Endothelial cell of umbilical vein (primary cell): ENCODE results near the gene SLC35F5. TPM values are rescaled to one million over a fixed set of nuclear protein-coding genes. Genes with fewer than 3 reads are reported as not detected.

Experiments
- BruUV-seq: library from RNA; stranded (reverse); fragments of 400-500 nt; replicated peaks from 2 replicates; lab custom pipeline; 2021; lab: Mats Ljungman, UMichigan
- CTCF ChIA-PET: fragments of 300-600, 350-600 bp; sonication (Branson Sonifier 250); formaldehyde crosslinking; loops from one replicate; lab custom pipeline; 2021; ENCODE audit warnings: antibody characterized with exemption, inconsistent platforms; lab: Charles Lee
- POLR2A ChIA-PET: fragments of 300-600, 350-600 bp; sonication (Branson Sonifier 250); formaldehyde crosslinking; loops from one replicate; lab custom pipeline; 2021; ENCODE audit warnings: antibody characterized with exemption, inconsistent platforms; lab: Charles Lee
- DNase-seq: peaks from one replicate; pipeline ENCODE4 v3.0.0-alpha.2; 2011; ENCODE audit warnings: low read depth, low spot score
- FAIRE-seq: peaks from 2 replicates; lab custom pipeline; 2011; peaks lifted over from hg19 to GRCh38; lab: Jason Lieb, UNC
- H2AFZ ChIP-seq: 2 replicates; pipeline ENCODE4 v1.6.0; 2012; ENCODE audit warnings: low read depth, low read length, control low read depth, inconsistent platforms
- H3K27ac ChIP-seq: 2 replicates; pipeline ENCODE4 v1.5.1; 2011; ENCODE audit warnings: low read depth, mild to moderate bottlenecking, control low read depth, low read length, moderate library complexity; ENCODE audit not compliant: insufficient read depth
- H3K27me3 ChIP-seq, 2 experiments: 2 replicates each; pipeline versions ENCODE4 v1.6.0 to v1.6.1; 2011; ENCODE audit warnings: low read length in 2 of 2, mixed read lengths in 1 of 2; ENCODE audit not compliant: control insufficient read depth in 2 of 2, insufficient read depth in 2 of 2
- H3K36me3 ChIP-seq, 2 experiments: 2 replicates in 1 of 2; 3 replicates in 1 of 2; pipeline ENCODE4 v1.5.1; 2011; ENCODE audit warnings: low read length in 2 of 2, mild to moderate bottlenecking in 1 of 2, moderate library complexity in 1 of 2; ENCODE audit not compliant: control insufficient read depth in 2 of 2, insufficient read depth in 2 of 2; ENCODE audit errors: extremely low read depth in 1 of 2
- H3K4me1 ChIP-seq: 3 replicates; pipeline ENCODE4 v1.5.1; 2011; ENCODE audit warnings: mild to moderate bottlenecking, low read length; ENCODE audit not compliant: control insufficient read depth, insufficient read depth; ENCODE audit errors: extremely low read depth
- H3K4me2 ChIP-seq: 2 replicates; pipeline ENCODE4 v1.6.1; 2011; ENCODE audit warnings: low read length, control low read depth, mixed read lengths; ENCODE audit not compliant: insufficient read depth
- H3K4me3 ChIP-seq, 3 experiments: fragments of 200-600 bp in 1 of 3; sonication (generic), shearing (Covaris generic) in 1 of 3; replicated peaks in 1 of 3; 2 replicates each; pipeline ENCODE4 v1.5.1; 2011 to 2016; ENCODE audit warnings: control low read depth in 3 of 3, low read length in 3 of 3, mild to moderate bottlenecking in 2 of 3, inconsistent platforms in 1 of 3, low read depth in 1 of 3, moderate library complexity in 1 of 3; ENCODE audit not compliant: insufficient read depth in 1 of 3
- H3K79me2 ChIP-seq: 2 replicates; pipeline ENCODE4 v1.6.0; 2012; ENCODE audit warnings: low read length, inconsistent platforms; ENCODE audit not compliant: control insufficient read depth, insufficient read depth
- H3K9ac ChIP-seq: replicated peaks from 2 replicates; pipeline ENCODE3; 2011; ENCODE audit warnings: low read length, control low read depth; ENCODE audit not compliant: insufficient read depth; ENCODE audit errors: extremely low read depth
- H3K9me1 ChIP-seq: replicated peaks from 3 replicates; pipeline ENCODE4 v1.6.0; 2011; ENCODE audit warnings: mild to moderate bottlenecking, low read length; ENCODE audit not compliant: control insufficient read depth, insufficient read depth; ENCODE audit errors: extremely low read depth
- H3K9me3 ChIP-seq: replicated peaks from 2 replicates; pipeline ENCODE4 v1.5.1; 2012; ENCODE audit warnings: low read length, inconsistent platforms; ENCODE audit not compliant: control insufficient read depth, insufficient read depth
- H4K20me1 ChIP-seq: replicated peaks from 2 replicates; pipeline ENCODE3; 2011; ENCODE audit warnings: mild to moderate bottlenecking, low read length; ENCODE audit not compliant: control insufficient read depth, insufficient read depth; ENCODE audit errors: extremely low read depth
- FOS ChIP-seq: IDR thresholded peaks from 2 replicates; pipeline ENCODE4 v1.6.1; 2011; ENCODE audit warnings: mild to moderate bottlenecking, low read length, moderate library complexity, borderline replicate concordance; ENCODE audit not compliant: insufficient read depth
- GATA2 ChIP-seq: IDR thresholded peaks from 2 replicates; pipeline ENCODE4 v1.7.0; 2011; ENCODE audit warnings: low read depth, mild to moderate bottlenecking, moderate library complexity, mixed read lengths, low read length; ENCODE audit not compliant: insufficient read length, insufficient read depth
- JUN ChIP-seq: IDR thresholded peaks from 2 replicates; pipeline ENCODE4 v1.6.1; 2011; ENCODE audit warnings: borderline replicate concordance, low read depth; ENCODE audit not compliant: insufficient read length, insufficient read depth
- MYC ChIP-seq: IDR thresholded peaks from one replicate; pipeline ENCODE4 v1.6.1; 2011; ENCODE audit warnings: mild to moderate bottlenecking, low read depth, low read length
- POLR2AphosphoS5 ChIP-seq: IDR thresholded peaks from 2 replicates; pipeline ENCODE4 v1.6.1; 2012; ENCODE audit warnings: low read depth, mild to moderate bottlenecking, control low read depth, low read length, moderate library complexity; ENCODE audit not compliant: insufficient read depth
- dilution Hi-C: fragments of 300-500 bp; cut with MboI; formaldehyde crosslinking; loops from one replicate; pipeline ENCODE4 v1.15.0; 2019; ENCODE audit warnings: low sequenced_read_pairs; ENCODE audit not compliant: extremely low pct_ligation_motif_present
- intact Hi-C: fragments of 100-400 bp; cut with micrococcal nuclease; formaldehyde crosslinking; loops from one replicate; pipeline ENCODE4 v1.10.0; 2022
- polyA plus RNA-seq, 4 experiments: library from polyadenylated mRNA; depleted of rRNA in 3 of 4; stranded (reverse) in 3 of 4; unstranded in 1 of 4; fragments of >200 nt; gene quantifications; 2 replicates each; pipeline versions ENCODE4 v1.2.1 to v1.2.3, GENCODE V29; 2011 to 2012; ENCODE audit warnings: missing spikeins in 1 of 4
- total RNA-seq: library from RNA; stranded (reverse); gene quantifications from 2 replicates; pipeline ENCODE4 v1.2.3, GENCODE V29; 2021
- TF ChIP-seq, protein P1 (sequence below): IDR thresholded peaks from 2 replicates; pipeline ENCODE4 v1.6.1; 2011; ENCODE audit not compliant: insufficient read depth, insufficient read length

The SLC35F5 gene
- total and polyA plus RNA-seq, 2 donors (not counting 3 experiments of a cell fraction or from before 2014, with no cell fraction given), result 22.4 to 51.1 TPM

DNA sequence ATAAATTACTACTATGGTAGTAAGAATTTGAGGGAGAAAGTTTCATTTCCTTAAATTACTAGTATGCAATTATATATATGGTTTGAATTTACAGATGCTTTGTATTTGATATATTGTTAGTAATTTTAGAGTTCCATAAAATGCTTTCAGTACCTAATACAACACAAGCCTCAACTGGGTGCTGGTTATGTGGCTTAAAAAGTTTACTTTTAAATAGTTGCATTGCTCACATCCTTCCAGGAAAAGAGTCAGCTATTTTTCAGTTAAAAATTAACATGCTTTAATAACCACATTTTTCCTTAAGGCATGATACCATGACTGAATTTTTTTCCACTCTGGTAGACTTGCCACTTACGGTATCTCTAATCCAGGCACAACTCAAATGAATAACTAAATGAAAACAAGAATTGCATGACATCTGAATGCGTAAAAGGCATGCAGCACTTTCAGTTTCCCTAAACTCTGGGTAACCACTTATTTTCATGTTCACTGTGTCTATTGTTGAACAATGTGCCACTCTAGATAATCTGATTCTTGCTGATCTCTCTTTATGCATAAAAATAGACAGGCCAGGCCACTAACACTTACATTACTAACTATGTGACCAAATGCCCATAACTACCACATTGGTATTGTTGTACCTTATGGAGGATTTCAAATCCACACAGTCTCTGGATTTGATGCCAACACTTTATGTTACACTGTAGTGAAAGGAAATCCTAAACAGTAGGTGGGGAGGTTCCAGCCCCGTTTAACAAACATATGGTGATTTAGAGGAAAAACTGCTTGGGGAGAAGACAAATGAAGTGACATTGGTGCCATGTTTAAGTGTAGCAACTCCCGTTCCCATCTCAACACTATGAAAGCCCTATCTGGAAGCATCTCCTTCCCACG, 35.5 kb upstream of the SLC35F5 start:
- H3K4me3 ChIP-seq, result no peak overlapping the region
- no peaks in the 10 kb centered on the region for H3K4me1 ChIP-seq
- H4K20me1 ChIP-seq, result no peaks in the 10 kb centered on the region
- H3K27me3 ChIP-seq, result peaks cover 0 to 8% of the 10 kb centered on the region in 2 experiments
- dilution Hi-C loops, result no loop called here
- FAIRE-seq (peak; percentile 61), DNase-seq (peak; percentile 18)
- no peaks in the 10 kb centered on the region for H3K9me3 ChIP-seq
- intact Hi-C loops, result no loop called here
- TF ChIP-seq GATA2, result no peak
- peak; percentile 30 for TF ChIP-seq FOS
- no peak for TF ChIP-seq POLR2AphosphoS5
- TF ChIP-seq, protein P1, sequence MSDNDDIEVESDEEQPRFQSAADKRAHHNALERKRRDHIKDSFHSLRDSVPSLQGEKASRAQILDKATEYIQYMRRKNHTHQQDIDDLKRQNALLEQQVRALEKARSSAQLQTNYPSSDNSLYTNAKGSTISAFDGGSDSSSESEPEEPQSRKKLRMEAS, result no peak
- no peak for TF ChIP-seq JUN
- TF ChIP-seq MYC, result no peak
- H3K36me3 ChIP-seq, result no peaks in the 10 kb centered on the region
- ChIA-PET CTCF (no interaction called here), POLR2A (no interaction called here)
- H3K79me2 ChIP-seq, result no peaks in the 10 kb centered on the region
- H3K9ac ChIP-seq, result no peak overlapping the region
- no TSS peak for BruUV-seq
- H3K27ac ChIP-seq, result no peak overlapping the region
- peak overlapping the region; percentile 3 for H3K4me2 ChIP-seq
- no peaks in the 10 kb centered on the region for H3K9me1 ChIP-seq
- no peak overlapping the region for H2AFZ ChIP-seq
